ENCODE results near the gene VAMP1.

DNA sequence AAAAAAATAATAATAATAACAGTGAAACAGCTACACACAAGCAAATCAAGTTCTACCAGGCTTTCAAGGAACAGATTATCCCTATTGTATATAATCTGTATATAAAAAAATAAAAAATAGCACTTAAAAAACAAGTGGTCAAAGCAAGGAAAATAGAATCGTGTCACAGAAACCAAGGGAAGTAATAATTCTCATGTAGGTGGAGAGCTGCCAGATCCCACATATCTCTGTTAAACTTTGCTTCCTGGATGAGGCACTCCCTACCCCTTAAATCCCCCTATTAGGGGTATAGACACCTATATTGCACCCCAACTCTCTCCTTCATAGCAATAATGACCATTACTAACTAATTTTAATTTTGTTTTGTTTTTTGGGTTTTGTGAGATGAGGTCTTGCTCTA is 30.1 kb downstream of the VAMP1 start:
- TF ChIP-seq POLR2A (IDR thresholded peaks at IDR 0.05) = no peak
- TF ChIP-seq, protein P1, sequence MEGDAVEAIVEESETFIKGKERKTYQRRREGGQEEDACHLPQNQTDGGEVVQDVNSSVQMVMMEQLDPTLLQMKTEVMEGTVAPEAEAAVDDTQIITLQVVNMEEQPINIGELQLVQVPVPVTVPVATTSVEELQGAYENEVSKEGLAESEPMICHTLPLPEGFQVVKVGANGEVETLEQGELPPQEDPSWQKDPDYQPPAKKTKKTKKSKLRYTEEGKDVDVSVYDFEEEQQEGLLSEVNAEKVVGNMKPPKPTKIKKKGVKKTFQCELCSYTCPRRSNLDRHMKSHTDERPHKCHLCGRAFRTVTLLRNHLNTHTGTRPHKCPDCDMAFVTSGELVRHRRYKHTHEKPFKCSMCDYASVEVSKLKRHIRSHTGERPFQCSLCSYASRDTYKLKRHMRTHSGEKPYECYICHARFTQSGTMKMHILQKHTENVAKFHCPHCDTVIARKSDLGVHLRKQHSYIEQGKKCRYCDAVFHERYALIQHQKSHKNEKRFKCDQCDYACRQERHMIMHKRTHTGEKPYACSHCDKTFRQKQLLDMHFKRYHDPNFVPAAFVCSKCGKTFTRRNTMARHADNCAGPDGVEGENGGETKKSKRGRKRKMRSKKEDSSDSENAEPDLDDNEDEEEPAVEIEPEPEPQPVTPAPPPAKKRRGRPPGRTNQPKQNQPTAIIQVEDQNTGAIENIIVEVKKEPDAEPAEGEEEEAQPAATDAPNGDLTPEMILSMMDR (IDR thresholded peaks at IDR 0.05) = no peak

All from body of pancreas (tissue), 4 donors.